CD4-positive, alpha-beta T cell treated with Interleukin-15 for 1 hour (primary cell): ENCODE data around the gene LEFTY2.
A peak's percentile ranks its signal among the peaks of the same experiment; 100 is the strongest.
"Not testable (repeated sequence)": the region's sequence is repeated elsewhere in the genome, so short reads cannot be mapped to it uniquely, and the experiment has no call there.

Experiments
- DNase-seq: peaks from one replicate; pipeline ENCODE4 v3.0.0-alpha.2; 2020

The LEFTY2 gene

GRCh38 chr1:225941187-225941941, at the start of gene LEFTY2:
LEFTY2 (minus strand) TSS chr1:225941220; CDS start chr1:225941140, 80 bp downstream.
- no peak for DNase-seq

GRCh38 chr1:225987491-225988316, 46.7 kb upstream of the LEFTY2 start:
- DNase-seq = no peak

- DNase-seq = no peak
Measured at GRCh38 chr1:225981714-225982113, 40.7 kb upstream of the LEFTY2 start.

- DNase-seq = no peak
Measured at GRCh38 chr1:225980005-225980836, 39.2 kb upstream of the LEFTY2 start.

- DNase-seq = no peak
Measured at GRCh38 chr1:225979421-225979820, 38.4 kb upstream of the LEFTY2 start.

- DNase-seq = peak; percentile 41
Measured at GRCh38 chr1:225977937-225978748, 37.1 kb upstream of the LEFTY2 start.

GRCh38 chr1:225975146-225975545, 34.1 kb upstream of the LEFTY2 start:
- DNase-seq = not testable (repeated sequence)

- DNase-seq = no peak
Measured at GRCh38 chr1:225974454-225974853, 33.4 kb upstream of the LEFTY2 start.

- no peak for DNase-seq
Measured at GRCh38 chr1:225973158-225973557, 32.1 kb upstream of the LEFTY2 start.

- DNase-seq = no peak
Measured at GRCh38 chr1:225972344-225973152, 31.5 kb upstream of the LEFTY2 start.

GRCh38 chr1:225970592-225971157, 29.7 kb upstream of the LEFTY2 start:
- not testable (repeated sequence) for DNase-seq

- not testable (repeated sequence) for DNase-seq
Measured at GRCh38 chr1:225969751-225970150, 28.7 kb upstream of the LEFTY2 start.

GRCh38 chr1:225965231-225965630, 24.2 kb upstream of the LEFTY2 start:
- no peak for DNase-seq

- no peak for DNase-seq
Measured at GRCh38 chr1:225963735-225964530, 22.9 kb upstream of the LEFTY2 start.

- peak; percentile 34 for DNase-seq
Measured at GRCh38 chr1:225962440-225962975, 21.5 kb upstream of the LEFTY2 start.

- no peak for DNase-seq
Measured at GRCh38 chr1:225961659-225962439, 20.8 kb upstream of the LEFTY2 start.

GRCh38 chr1:225958041-225958440, 17.0 kb upstream of the LEFTY2 start:
- no peak for DNase-seq

- no peak for DNase-seq
Measured at GRCh38 chr1:225954753-225955152, 13.7 kb upstream of the LEFTY2 start.

GRCh38 chr1:225953315-225953714, 12.3 kb upstream of the LEFTY2 start:
- DNase-seq = no peak
